Breast epithelium (tissue), 4 donors: ENCODE data around the gene EIF2B2. TPM values are rescaled to one million over a fixed set of nuclear protein-coding genes. Genes with fewer than 3 reads are reported as not detected.

ENCODE experiments used
- DNase-seq, 2 donors: peaks; one replicate each; pipeline ENCODE4 v3.0.0-alpha.2; 2019; ENCODE audit warnings: low spot score in 2 of 2
- H3K27ac ChIP-seq, 2 donors: fragments of 200-600 bp; sonication (generic) in 1 of 2; one replicate each; pipeline ENCODE4 v1.5.1; 2016 to 2019; ENCODE audit warnings: mild to moderate bottlenecking in 1 of 2
- H3K27me3 ChIP-seq, 2 donors: fragments of 200-600 bp; sonication (generic) in 1 of 2; one replicate each; pipeline versions ENCODE4 v1.5.1 to v1.6.0; 2017 to 2019; ENCODE audit warnings: control low read depth in 1 of 2, mild to moderate bottlenecking in 1 of 2
- H3K36me3 ChIP-seq: fragments of 200-600 bp; one replicate; pipeline ENCODE4 v1.5.1; 2019
- H3K4me1 ChIP-seq, 2 donors: fragments of 200-600 bp; sonication (generic); one replicate each; pipeline ENCODE4 v1.5.1; 2016 to 2019; ENCODE audit warnings: control low read depth in 1 of 2
- H3K4me3 ChIP-seq, 3 donors: fragments of 200-600 bp; sonication (generic); 1 replicate in 2 of 3; 2 replicates in 1 of 3; pipeline ENCODE4 v1.5.1; 2016 to 2019; ENCODE audit warnings: mild to moderate bottlenecking in 3 of 3, moderate library complexity in 2 of 3
- H3K9me3 ChIP-seq, 2 donors: fragments of 200-600 bp; sonication (generic) in 1 of 2; one replicate each; pipeline ENCODE4 v1.5.1; 2016 to 2019; ENCODE audit warnings: control low read depth in 1 of 2
- CTCF ChIP-seq, 3 donors: fragments of 450-650 bp; IDR thresholded peaks; one replicate each; pipeline ENCODE4 v1.5.1; 2016 to 2017; ENCODE audit warnings: antibody characterized with exemption in 3 of 3, mild to moderate bottlenecking in 3 of 3, moderate library complexity in 3 of 3
- POLR2A ChIP-seq: fragments of 450-650 bp; IDR thresholded peaks from one replicate; pipeline ENCODE4 v1.6.1; 2016; ENCODE audit warnings: antibody characterized with exemption, mild to moderate bottlenecking, moderate library complexity
- POLR2AphosphoS5 ChIP-seq, 3 donors: sonication (generic); formaldehyde crosslinking; IDR thresholded peaks; one replicate each; pipeline ENCODE4 v1.6.1; 2017; ENCODE audit warnings: antibody characterized with exemption in 3 of 3
- intact Hi-C: fragments of 100-400 bp; cut with DNase I; formaldehyde crosslinking; loops from one replicate; pipeline ENCODE4 v1.15.1; 2023; ENCODE audit warnings: low total_unique reads
- total RNA-seq, 3 donors: library from RNA; depleted of rRNA; stranded (reverse); fragments of >200 nt; gene quantifications; one replicate each; pipeline ENCODE4 v1.1.0, GENCODE V29; 2016

Gene EIF2B2
- total RNA-seq, 3 donors from 2014 or later, result 31.8 to 40.3 (median 36.0) TPM

- no peaks in the 10 kb centered on the region for H3K27me3 ChIP-seq
- no peaks in the 10 kb centered on the region for H3K4me1 ChIP-seq
- intact Hi-C loops, result no loop called here
- H3K4me3 ChIP-seq, result no peak overlapping the region
- H3K27ac ChIP-seq, result no peak overlapping the region
- H3K9me3 ChIP-seq, result no peaks in the 10 kb centered on the region
- no peak for TF ChIP-seq POLR2AphosphoS5 (IDR thresholded peaks at IDR 0.05)
- no peak for TF ChIP-seq CTCF (IDR thresholded peaks at IDR 0.05)
- no peak for TF ChIP-seq POLR2A
- H3K36me3 ChIP-seq, result no peaks in the 10 kb centered on the region
- DNase-seq, result no peak
Measured at GRCh38 chr14:75030147-75030546, 27.4 kb downstream of the EIF2B2 start.

GRCh38 chr14:75032939-75033338, 30.2 kb downstream of the EIF2B2 start:
- Histone ChIP-seq H3K4me1 (no peaks in the 10 kb centered on the region), H3K4me3 (no peak overlapping the region), H3K27ac (no peak overlapping the region), H3K27me3 (no peaks in the 10 kb centered on the region), H3K9me3 (no peaks in the 10 kb centered on the region), H3K36me3 (no peaks in the 10 kb centered on the region)
- intact Hi-C loops, result no loop called here
- TF ChIP-seq POLR2AphosphoS5 (IDR thresholded peaks at IDR 0.05) (no peak), POLR2A (no peak), CTCF (IDR thresholded peaks at IDR 0.05) (no peak)
- DNase-seq, result no peak

- no peak for TF ChIP-seq CTCF (IDR thresholded peaks at IDR 0.05)
- TF ChIP-seq POLR2A, result no peak
- TF ChIP-seq POLR2AphosphoS5 (IDR thresholded peaks at IDR 0.05), result no peak
- DNase-seq, result no peak
- Histone ChIP-seq H3K27ac (no peak overlapping the region), H3K36me3 (no peaks in the 10 kb centered on the region), H3K27me3 (no peaks in the 10 kb centered on the region), H3K4me3 (no peak overlapping the region), H3K4me1 (no peaks in the 10 kb centered on the region), H3K9me3 (no peaks in the 10 kb centered on the region)
- intact Hi-C loops, result no loop called here
Measured at GRCh38 chr14:75040507-75040906, 37.8 kb downstream of the EIF2B2 start.

GRCh38 chr14:75040959-75041358, 38.2 kb downstream of the EIF2B2 start:
- Histone ChIP-seq H3K27ac (no peak overlapping the region), H3K36me3 (no peaks in the 10 kb centered on the region), H3K27me3 (no peaks in the 10 kb centered on the region), H3K9me3 (no peaks in the 10 kb centered on the region), H3K4me3 (no peak overlapping the region), H3K4me1 (no peaks in the 10 kb centered on the region)
- no peak for DNase-seq
- intact Hi-C loops, result no loop called here
- TF ChIP-seq POLR2A (no peak), POLR2AphosphoS5 (IDR thresholded peaks at IDR 0.05) (no peak)

- intact Hi-C loops, result no loop called here
- no peak for TF ChIP-seq POLR2A
- TF ChIP-seq POLR2AphosphoS5 (IDR thresholded peaks at IDR 0.05), result no peak
- no peak for TF ChIP-seq CTCF (IDR thresholded peaks at IDR 0.05)
- no peak for DNase-seq
- Histone ChIP-seq H3K27ac (no peak overlapping the region), H3K9me3 (no peaks in the 10 kb centered on the region), H3K36me3 (no peaks in the 10 kb centered on the region), H3K27me3 (no peaks in the 10 kb centered on the region), H3K4me3 (no peak overlapping the region), H3K4me1 (no peaks in the 10 kb centered on the region)
Measured at GRCh38 chr14:75041613-75042012, 38.9 kb downstream of the EIF2B2 start.

GRCh38 chr14:75042035-75042434, 39.3 kb downstream of the EIF2B2 start:
- no peak for DNase-seq
- H3K4me1 ChIP-seq, result no peaks in the 10 kb centered on the region
- intact Hi-C loops, result no loop called here
- H3K4me3 ChIP-seq, result no peak overlapping the region
- no peaks in the 10 kb centered on the region for H3K36me3 ChIP-seq
- TF ChIP-seq POLR2A (no peak), POLR2AphosphoS5 (IDR thresholded peaks at IDR 0.05) (no peak), CTCF (IDR thresholded peaks at IDR 0.05) (no peak)
- no peak overlapping the region for H3K27ac ChIP-seq
- H3K9me3 ChIP-seq, result no peaks in the 10 kb centered on the region
- H3K27me3 ChIP-seq, result no peaks in the 10 kb centered on the region
